ENCODE measurements around the gene TOMM40. TPM values are rescaled to one million over a fixed set of nuclear protein-coding genes. Genes with fewer than 3 reads are reported as not detected.

Gene TOMM40
- total and polyA plus RNA-seq, 2 of the 13 experiments (the other 11 are each of a cell fraction or from before 2014, with no cell fraction given): 72.0 to 110 TPM

- TF ChIP-seq ZNF800 (CRISPR knock-in tag; IDR thresholded peaks at IDR 0.05) (0 out of 2 replicates have a peak, but pooled peaks have one; percentile 30), FOXK2 (IDR thresholded peaks at IDR 0.05) (peak; percentile 74), ZNF710 (CRISPR knock-in tag; IDR thresholded peaks at IDR 0.05; ENCODE audit: borderline replicate concordance) (0 out of 2 replicates have a peak, but pooled peaks have one; percentile 39), SIX4 (CRISPR knock-in tag; IDR thresholded peaks at IDR 0.05) (0 out of 2 replicates have a peak, but pooled peaks have one; percentile 29), ZSCAN9 (CRISPR knock-in tag; IDR thresholded peaks at IDR 0.05; ENCODE audit: borderline replicate concordance) (peak; percentile 23; the same call in 1 of the 2 replicates), ZNF136 (CRISPR knock-in tag; IDR thresholded peaks at IDR 0.05; ENCODE audit: low read depth) (0 out of 2 replicates have a peak, but pooled peaks have one; percentile 61), ZNF414 (CRISPR knock-in tag; IDR thresholded peaks at IDR 0.05) (0 out of 2 replicates have a peak, but pooled peaks have one; percentile 36), FOXK1 (CRISPR knock-in tag; IDR thresholded peaks at IDR 0.05; ENCODE audit: borderline replicate concordance, low read depth) (0 out of 2 replicates have a peak, but pooled peaks have one; percentile 64), MEF2D (CRISPR knock-in tag; IDR thresholded peaks at IDR 0.05) (peak; percentile 88), RBM39 (IDR thresholded peaks at IDR 0.05; ENCODE audit: low read depth, low read length, poor library complexity, severe bottlenecking) (peak; percentile 96), SRF (IDR thresholded peaks at IDR 0.05; ENCODE audit: low read depth, low read length) (no peak), ZMYM2 (CRISPR knock-in tag; IDR thresholded peaks at IDR 0.05) (0 out of 2 replicates have a peak, but pooled peaks have one; percentile 3), ARID5B (CRISPR knock-in tag; IDR thresholded peaks at IDR 0.05) (peak; percentile 52; the same call in 1 of the 2 replicates), ZNF614 (CRISPR knock-in tag; IDR thresholded peaks at IDR 0.05; ENCODE audit: borderline replicate concordance) (peak; percentile 41; the same call in 1 of the 2 replicates), PHF5A (CRISPR knock-in tag; IDR thresholded peaks at IDR 0.05; ENCODE audit: low read depth, unreplicated experiment) (no peak), ZFP41 (CRISPR knock-in tag; IDR thresholded peaks at IDR 0.05; ENCODE audit: borderline replicate concordance) (no peak), ZNF576 (CRISPR knock-in tag; IDR thresholded peaks at IDR 0.05) (no peak), EP300 (IDR thresholded peaks at IDR 0.05; ENCODE audit: low read depth in 2 of 2, low read length in 2 of 2) (peak in 1 of 2 experiments; percentile 38; a peak in 1 of 4 replicates), EP300 (CRISPR knock-in tag; IDR thresholded peaks at IDR 0.05; ENCODE audit: borderline replicate concordance) (peak; percentile 26; the same call in 1 of the 2 replicates), RXRB (CRISPR knock-in tag; IDR thresholded peaks at IDR 0.05; ENCODE audit: borderline replicate concordance) (peak; percentile 63; the same call in 1 of the 2 replicates)
These were observed 563 bp upstream of the TOMM40 start (continued) for GRCh38 chr19:44890366-44891015.

Data from HepG2 (cell line).